Left renal cortex interstitium (tissue), 4 donors: Measurements from ENCODE around the gene UTS2. TPM values are rescaled to one million over a fixed set of nuclear protein-coding genes. Genes with fewer than 3 reads are reported as not detected.

ENCODE experiments used
- DNase-seq, 4 donors: peaks; one replicate each; pipeline ENCODE4 v3.0.0-alpha.2; 2013; ENCODE audit warnings: low read depth in 4 of 4, low spot score in 2 of 4, missing footprints in 1 of 4
- polyA plus RNA-seq, 4 donors: library from polyadenylated mRNA; unstranded; fragments of 120-200 nt; gene quantifications; one replicate each; pipeline ENCODE4 v1.2.1, GENCODE V29; 2013; ENCODE audit not compliant: insufficient read length in 4 of 4

The UTS2 gene
- under 1 TPM in 1 of 4 donors, not detected in 3; 0.61 TPM for polyA plus RNA-seq

GRCh38 chr1:7852804-7853683 lies at the start of gene UTS2:
UTS2 (minus strand) TSS chr1:7853065; CDS start chr1:7853003, 62 bp downstream.
- DNase-seq: no peak

GRCh38 chr1:7899741-7900140 lies 46.9 kb upstream of the UTS2 start:
- no peak for DNase-seq

DNA sequence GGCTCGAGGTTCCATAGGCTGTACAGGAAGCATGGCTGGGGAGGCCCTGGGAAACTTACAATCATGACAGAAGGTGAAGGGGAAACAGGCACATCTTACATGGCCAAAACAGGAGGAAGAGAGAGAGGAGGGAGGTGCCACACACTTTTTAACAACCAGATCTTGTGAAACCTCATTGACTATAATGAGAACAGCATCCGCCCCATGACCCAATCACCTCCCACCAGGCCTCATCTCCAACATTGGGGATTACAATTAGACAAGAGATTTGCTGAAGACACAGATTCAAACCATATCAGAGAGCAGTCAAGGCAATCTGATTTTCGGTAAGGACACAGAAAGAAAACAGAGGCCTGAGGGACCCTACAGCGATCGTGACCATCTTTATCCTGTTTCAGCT lies 46.1 kb upstream of the UTS2 start:
- no peak for DNase-seq

GRCh38 chr1:7896994-7897393 lies 44.1 kb upstream of the UTS2 start:
- DNase-seq: no peak

DNA sequence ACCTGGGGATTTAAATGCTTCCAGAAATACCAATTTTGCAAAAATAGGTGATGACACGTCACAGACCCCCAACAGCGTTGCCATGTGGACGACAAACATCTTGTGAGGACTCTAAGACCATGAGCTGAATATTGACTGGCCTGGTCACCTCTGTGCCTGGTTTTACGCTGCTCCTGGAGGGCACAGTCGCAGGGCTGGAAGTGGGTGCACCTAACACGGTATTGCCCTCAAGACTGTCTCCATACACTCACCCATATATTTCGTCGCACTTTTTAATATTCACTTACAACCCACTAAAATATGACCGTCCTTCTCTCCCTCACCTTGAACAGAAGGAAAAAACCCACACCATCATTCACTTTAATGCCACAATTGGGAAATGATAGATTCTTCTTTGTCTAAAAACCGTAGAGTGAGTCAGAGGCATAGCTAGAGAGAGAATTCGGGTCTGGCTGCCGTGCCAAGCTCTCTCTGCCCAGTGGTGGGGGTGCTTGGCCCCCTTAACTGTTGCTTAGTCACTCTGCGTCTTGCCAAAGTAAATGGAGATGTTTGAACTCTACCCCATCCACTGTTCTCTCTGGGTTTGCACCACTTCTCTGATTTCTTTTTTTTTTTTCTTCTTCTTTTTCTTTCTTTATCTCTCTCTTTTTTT lies 40.8 kb upstream of the UTS2 start:
- DNase-seq: no peak

DNA sequence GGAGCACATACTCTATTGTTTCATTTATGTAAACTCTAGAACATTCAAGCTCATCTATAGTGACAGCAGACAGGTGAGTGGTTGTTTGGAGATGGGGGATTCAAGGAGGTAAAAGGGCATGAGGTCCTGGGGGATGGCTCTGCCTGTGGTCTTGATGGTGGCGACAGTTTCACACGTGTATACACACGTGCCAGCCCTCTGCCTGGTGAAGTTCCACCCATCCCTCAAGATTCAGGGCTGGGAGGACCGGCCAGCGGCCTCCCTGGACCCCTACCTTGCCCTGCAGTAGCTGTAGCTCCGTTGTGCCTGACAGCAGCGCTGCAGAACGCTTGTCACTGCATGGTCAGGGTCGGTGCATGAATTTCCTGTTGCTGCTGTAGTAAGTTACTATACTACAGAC lies 38.9 kb upstream of the UTS2 start:
- no peak for DNase-seq

- no peak for DNase-seq
Measured at GRCh38 chr1:7890853-7891252, 38.0 kb upstream of the UTS2 start.

- no peak for DNase-seq
Measured at GRCh38 chr1:7888248-7889081, 35.6 kb upstream of the UTS2 start.

- DNase-seq: no peak
Measured at GRCh38 chr1:7886405-7886745, 33.5 kb upstream of the UTS2 start.

- DNase-seq: no peak
Measured at GRCh38 chr1:7885513-7886404, 32.9 kb upstream of the UTS2 start.

DNA sequence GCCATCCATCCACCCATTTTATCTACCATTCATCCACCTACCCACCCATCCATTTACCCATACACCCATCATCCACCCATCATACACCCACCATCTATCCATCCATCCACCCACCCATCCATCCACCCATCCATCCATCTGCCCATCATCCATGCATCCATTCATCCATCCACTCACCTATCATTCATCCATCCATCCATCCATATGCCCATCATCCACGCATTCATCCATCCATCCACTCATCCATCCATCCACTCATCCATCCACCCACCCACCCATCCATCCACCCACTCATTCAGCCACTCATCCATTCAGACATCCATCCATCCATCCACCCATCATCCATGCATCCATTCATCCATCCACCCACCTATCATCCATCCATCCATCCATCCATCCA lies 31.9 kb upstream of the UTS2 start:
- no peak for DNase-seq

DNA sequence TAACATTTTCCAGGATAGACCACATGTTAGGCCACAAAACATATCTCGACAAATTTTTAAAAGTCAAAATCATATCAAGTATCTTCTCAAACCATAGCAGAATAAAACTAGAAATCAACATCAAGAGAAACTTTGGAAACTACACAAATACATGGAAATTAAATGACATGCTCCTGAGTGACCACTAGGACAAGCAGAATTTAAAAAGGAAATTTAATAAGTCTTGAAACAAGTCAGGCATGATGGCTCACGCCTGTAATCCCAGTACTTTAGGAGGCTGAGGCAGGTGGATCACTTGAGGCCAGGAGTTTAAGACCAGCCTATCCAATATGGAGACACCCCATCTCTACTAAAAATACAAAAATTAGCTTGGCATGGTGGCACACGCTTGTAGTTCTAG lies 26.4 kb upstream of the UTS2 start:
- no peak for DNase-seq

- no peak for DNase-seq
Measured at GRCh38 chr1:7878027-7878426, 25.2 kb upstream of the UTS2 start.

DNA sequence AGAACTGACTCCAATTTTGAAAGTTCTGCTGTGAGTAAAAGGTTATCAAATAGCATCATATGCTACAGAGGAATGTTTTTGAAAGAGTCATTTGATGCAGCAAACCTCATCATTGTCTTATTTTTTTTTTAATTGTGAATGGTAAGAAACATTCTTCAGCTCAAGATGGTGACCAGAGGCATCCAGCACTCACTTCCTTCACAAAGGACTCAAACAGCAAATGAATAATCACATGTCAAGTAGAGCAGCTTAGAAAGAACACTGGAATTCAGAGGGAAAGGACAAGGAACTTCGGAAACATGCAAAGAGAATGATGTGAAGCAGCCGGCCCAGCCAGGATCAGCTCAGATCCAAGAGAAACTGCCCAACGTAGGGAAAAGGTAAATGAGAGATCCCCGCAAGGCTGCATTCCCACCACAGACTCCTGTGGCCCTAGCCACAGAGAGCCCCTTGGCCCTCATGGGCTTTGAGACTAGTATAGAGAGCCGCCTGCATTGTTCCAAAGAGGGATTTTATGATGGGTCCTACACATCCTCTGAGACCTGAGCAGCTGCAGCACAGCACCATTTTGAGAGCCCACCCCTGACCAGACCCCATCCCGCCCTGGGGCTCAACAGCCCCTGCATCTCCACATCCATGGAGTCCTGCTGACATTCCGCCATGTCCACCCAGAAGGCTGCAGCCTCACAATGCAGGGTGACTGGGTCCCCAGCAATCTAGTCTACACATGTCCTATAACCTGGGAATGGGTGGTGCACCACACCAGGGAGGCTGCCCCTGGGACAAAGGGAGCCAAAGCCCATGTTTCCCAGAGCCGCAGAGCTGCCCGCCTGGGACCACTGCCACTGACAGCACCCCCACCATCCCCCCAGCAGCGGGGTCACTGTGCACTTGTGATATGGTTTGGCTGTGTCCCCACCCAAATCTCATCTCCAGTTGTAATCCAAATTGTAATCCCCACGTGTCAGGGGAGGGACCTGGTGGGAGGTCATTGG lies 21.2 kb upstream of the UTS2 start:
- DNase-seq: no peak

- no peak for DNase-seq
Measured at GRCh38 chr1:7871136-7871535, 18.3 kb upstream of the UTS2 start.

- DNase-seq: no peak
Measured at GRCh38 chr1:7869136-7869920, 16.5 kb upstream of the UTS2 start.

GRCh38 chr1:7868070-7868780 lies 15.4 kb upstream of the UTS2 start:
- no peak for DNase-seq

DNA sequence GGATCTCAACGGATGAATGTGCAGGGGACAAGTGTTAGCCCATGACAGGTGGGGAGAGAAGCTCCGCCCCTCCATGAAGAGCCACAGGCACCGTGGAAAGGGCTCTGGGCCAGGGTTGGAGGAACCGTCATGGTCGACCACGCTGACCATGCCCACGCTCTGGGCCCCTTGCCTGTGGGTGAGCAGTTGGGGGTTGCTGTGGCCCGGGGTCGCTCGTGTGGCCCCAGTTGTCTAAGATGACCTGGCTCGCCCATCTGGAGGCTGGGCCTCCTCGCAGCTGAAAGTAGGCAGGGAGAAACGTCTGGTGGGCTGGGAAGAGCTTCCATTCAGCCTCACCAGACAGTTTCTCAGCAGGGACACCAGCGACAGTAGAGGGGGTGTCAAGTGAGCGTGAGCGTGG lies 13.1 kb upstream of the UTS2 start:
- DNase-seq: no peak
